GM21390 (cell line): ENCODE measurements around the gene FCRLA.
A peak's percentile ranks its signal among the peaks of the same experiment; 100 is the strongest.

Experiments
- ATAC-seq: cut with Tn5 transposase; IDR thresholded peaks from one replicate; pipeline ENCODE4 v1.9.1; 2021; ENCODE audit not compliant: unreplicated experiment

FCRLA gene

DNA sequence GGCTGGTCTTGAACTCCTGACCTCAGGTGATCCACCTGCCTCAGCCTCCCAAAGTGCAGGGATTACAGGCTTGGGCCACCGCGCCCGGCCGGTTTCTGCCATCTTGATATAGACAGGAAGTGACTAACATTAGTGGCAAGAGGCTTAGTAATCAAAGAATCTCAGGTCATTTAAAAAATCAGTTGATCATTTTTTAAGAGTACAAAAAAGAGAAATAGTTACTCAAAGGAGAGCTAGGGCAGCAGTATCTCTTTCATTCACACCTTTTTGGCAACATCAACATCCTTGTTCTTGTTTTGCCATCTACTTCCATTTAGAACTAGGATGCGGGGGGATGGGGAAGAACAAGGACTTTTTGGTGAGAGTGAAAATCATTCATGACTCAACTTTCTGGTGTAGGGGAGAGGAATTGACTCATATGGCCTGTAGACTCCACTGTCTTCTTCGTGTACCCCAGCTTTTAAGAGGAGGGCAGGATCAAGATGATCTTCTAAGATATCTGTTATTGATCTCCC is 23.1 kb downstream of the FCRLA start:
- no peak for ATAC-seq

DNA sequence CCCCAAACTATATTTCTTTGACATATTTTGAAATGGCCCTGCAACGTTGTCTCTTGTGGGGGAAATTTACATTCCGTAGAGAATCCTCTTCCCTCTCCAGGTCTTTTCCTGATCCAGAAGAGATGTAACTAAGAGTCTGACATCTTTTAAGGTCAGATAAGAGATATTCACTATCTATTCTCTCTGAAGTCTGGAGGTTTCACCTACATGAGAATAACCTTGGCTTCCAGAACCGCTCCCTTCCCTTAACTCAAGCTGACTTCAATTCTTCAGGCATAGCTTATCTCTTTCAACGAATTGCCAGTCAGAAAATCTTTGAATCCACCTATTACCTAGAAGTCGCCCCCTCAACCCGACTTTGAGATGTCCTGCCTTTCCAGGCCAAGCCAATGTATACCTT is 24.2 kb downstream of the FCRLA start:
- ATAC-seq = no peak

DNA sequence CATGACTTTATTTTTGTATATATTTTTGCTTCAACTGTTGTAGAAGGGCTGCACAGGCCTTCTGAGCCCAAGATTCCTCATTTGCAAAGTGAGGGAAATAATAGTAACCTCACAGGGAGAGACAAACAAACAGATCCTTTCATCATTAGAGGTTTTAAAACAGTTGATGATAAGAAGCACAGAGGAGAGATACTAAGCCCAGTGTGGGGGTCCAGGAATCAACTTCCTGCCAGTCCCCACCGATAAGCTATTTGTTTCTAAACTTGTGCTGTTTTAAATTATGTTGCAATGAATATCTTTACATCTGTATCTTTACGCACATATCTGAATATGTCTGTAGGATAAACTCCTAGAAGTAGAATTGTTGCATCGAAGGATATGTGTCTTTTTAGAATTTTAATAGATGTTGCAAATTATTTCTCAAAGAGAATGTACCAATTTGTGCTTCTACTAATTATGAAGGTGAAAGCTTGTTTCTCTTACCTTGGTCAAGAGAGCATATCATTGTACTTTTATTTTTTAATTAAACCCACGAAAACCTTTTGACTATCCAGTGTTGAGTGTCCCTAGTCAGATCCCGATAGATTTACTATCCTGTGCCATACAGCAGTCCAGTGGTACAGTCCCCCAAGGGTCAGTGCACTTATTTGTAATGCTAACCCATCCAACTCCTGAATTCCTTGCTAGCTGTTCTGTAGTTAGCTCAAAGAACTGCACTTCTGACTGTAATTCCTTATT is 25.1 kb downstream of the FCRLA start:
- ATAC-seq = no peak

DNA sequence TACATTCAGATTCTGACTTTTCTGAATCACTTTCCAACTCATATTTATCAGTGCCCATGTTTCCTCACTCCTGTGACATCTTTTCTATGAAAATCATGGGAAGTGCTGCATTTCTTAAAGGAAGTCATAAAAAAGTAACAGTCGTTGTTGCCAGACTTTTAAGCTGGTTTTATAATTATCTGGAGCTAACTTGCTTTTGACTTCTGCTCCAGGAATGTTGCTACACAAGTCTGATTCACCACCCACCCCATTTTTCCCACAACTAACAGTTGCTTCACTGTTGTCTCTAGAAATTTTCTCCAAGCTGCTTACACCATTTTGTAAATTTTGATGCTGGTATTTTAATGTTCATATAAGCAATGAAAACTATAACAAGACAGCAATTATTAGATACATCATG is 26.5 kb downstream of the FCRLA start:
- no peak for ATAC-seq

DNA sequence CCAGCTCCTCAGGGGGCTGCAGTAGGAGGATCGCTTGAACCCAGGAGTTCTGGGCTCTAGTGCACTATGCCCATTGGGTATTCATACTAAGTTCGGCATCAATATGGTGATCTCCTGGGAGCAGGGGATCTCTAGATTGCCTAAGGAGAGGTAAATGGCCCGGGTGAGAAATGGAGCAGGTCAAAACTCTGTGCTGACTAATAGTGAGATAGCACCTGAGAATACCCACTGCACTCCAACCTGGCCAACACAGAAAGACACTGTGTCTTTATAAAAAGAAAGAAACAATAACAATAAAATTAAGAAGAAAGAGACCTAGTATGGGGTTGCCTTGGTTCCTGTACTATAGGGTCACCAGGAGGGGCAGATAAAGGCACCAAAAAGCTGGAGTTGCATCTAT is 28.8 kb downstream of the FCRLA start:
- no peak for ATAC-seq

DNA sequence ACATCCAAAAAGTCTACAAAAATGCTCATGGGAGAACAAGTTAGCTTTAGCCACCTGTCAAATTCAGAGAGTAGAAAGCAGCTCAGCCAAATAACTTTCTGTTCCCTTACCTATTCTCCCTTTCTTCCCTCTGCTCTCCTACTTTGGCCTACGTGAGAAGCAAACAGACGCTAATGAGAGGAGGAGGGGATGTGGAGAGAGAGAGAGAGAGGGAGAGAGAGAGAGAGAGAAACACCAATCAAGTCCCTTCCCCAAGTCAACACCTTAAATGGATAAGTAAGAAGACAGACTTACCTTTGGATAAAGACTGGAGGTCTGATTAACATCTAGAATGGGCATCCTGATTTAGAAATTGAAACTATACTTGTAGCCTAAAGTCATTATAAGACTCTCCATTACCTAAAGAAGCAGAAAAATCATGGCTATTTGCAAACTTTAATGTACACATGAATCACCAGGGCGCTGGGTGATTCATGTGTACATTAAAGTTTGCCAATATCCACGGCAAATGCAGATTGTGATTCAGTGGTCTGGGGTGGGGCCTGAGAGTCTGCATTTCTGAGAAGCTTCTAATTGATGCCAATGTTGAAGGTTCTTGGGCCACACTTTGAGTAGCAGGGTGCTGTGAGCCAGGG is 29.4 kb downstream of the FCRLA start:
- ATAC-seq = no peak

- ATAC-seq = no peak
These were observed 30.6 kb downstream of the FCRLA start for GRCh38 chr1:161737625-161738024.

GRCh38 chr1:161738627-161739287 is 31.7 kb downstream of the FCRLA start:
- peak; percentile 69 for ATAC-seq

GRCh38 chr1:161739865-161740566 is 33.0 kb downstream of the FCRLA start:
- no peak for ATAC-seq

DNA sequence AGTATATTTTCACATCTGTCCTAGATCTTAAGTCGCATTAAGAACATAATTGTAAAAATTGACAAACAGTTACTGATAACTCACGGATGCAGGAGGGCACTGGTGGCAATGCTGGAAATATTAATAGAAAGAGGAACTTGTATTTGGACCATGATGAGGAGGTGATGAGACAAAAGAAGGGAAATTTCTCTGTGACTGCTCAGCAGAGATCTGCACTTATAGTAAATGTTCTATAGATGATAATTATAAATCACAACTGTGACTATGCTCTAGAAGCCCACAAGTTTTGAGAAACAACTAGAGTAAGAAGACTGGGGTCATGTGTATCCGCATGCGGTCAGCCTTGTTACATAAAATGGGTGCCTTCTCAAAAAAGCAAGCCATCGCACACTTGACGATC is 33.9 kb downstream of the FCRLA start:
- ATAC-seq = no peak

GRCh38 chr1:161743231-161743630 is 36.2 kb downstream of the FCRLA start:
- no peak for ATAC-seq

DNA sequence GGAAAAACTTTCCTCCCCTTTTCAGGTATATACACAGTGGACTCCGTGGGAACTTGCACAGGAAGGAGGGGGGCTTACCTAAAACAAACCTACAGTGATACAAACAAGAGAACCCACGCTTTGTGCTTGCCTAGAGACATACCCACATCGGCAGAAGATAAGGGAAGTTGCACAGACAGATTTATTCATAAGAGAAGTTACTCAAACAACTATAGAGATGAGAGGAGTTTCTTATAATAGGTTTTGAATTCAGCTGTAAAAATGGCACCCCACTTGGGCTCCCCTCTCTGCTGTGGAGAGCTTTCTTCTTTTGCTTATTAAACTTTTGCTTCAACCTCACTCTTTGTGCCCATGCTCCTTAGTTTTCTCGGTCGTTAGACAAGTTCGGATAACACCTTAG is 40.8 kb downstream of the FCRLA start:
- ATAC-seq = no peak

GRCh38 chr1:161749509-161750407 is 42.7 kb downstream of the FCRLA start, which contains the start of gene DUSP12:
TSS of gene DUSP12 (plus strand) at chr1:161749786. CDS start at chr1:161749802, 16 bp downstream.
- ATAC-seq = peak; percentile 93

DNA sequence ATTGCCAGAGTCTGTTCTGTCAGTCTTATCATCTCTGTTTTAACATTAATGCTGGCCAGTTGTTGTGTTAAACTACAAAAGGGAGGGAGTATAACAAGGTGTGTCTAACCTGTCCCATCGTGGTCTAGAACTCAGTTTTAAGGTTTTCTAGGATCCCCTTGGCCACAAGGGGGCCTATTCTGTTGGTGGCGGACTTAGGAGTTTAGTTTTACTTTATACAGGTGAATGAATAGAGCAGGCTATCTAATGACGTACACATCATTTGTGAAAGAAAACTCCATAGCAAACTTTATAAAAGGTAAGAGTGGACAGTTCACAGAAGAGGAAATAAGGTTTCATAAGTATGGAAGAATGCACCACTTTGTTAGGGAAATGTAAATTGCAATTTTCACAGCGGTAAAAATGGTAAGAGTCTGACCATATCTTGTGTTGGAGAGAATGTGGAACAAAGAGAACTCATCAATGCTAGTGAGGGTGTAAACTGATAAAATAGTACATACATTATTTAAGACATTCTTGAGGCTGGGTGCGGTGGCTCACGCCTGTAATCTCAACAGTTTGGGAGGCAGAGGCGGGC is 56.6 kb downstream of the FCRLA start:
- ATAC-seq = no peak
